Esophagus muscularis mucosa (tissue), 4 donors: Measurements from ENCODE around the gene MYH6.

ENCODE experiments used
- CTCF ChIP-seq, 3 experiments: fragments of 200-600 bp in 2 of 3; fragments of 450-650 bp in 1 of 3; sonication (generic) in 2 of 3; IDR thresholded peaks; one replicate each; pipeline ENCODE4 v1.5.1; 2017 to 2019; ENCODE audit warnings: antibody characterized with exemption in 3 of 3, mild to moderate bottlenecking in 2 of 3, moderate library complexity in 1 of 3
- EP300 ChIP-seq: sonication (generic); formaldehyde crosslinking; IDR thresholded peaks from one replicate; pipeline ENCODE4 v1.6.1; 2017; ENCODE audit warnings: antibody characterized with exemption
- POLR2AphosphoS5 ChIP-seq, 2 donors: sonication (generic); formaldehyde crosslinking; IDR thresholded peaks; one replicate each; pipeline ENCODE4 v1.6.1; 2017; ENCODE audit warnings: antibody characterized with exemption in 2 of 2

- TF ChIP-seq POLR2AphosphoS5 (IDR thresholded peaks at IDR 0.05), result no peak
- no peak for TF ChIP-seq CTCF (IDR thresholded peaks at IDR 0.05)
- TF ChIP-seq EP300, result no peak
These were observed at the start of gene MYH6 for GRCh38 chr14:23407516-23408306.
